Posterior vena cava (tissue), 2 donors: ENCODE results near the gene EFCAB7. TPM values are rescaled to one million over a fixed set of nuclear protein-coding genes. Genes with fewer than 3 reads are reported as not detected.

Experiments
- DNase-seq: peaks from one replicate; pipeline ENCODE4 v3.0.0-alpha.2; 2020; ENCODE audit warnings: low spot score
- intact Hi-C, 2 donors: fragments of 100-400 bp; cut with DNase I; formaldehyde crosslinking; loops; one replicate each; pipeline versions ENCODE4 v1.14.1 to v1.14.2; 2022 to 2023
- total RNA-seq, 2 donors: library from RNA; stranded (reverse); fragmentation: NEBNext Ultra II Directional; extraction: Animal tissue kit (Norgen Biotek cat#: 25700); gene quantifications; one replicate each; pipeline ENCODE4 v1.2.1, GENCODE V29; 2021
- donor health status: DM: yes; HTN: yes; CAD: no.
- donor health status: DM: yes; HTN: yes; CAD: no.

The EFCAB7 gene
- total RNA-seq, 2 donors from 2014 or later = 5.0 to 7.3 TPM

- no peak for DNase-seq
- intact Hi-C loops = no loop called here
These were observed 72.1 kb downstream of the EFCAB7 start for GRCh38 chr1:63595435-63595834.

- intact Hi-C loops = no loop called here
- DNase-seq = no peak
These were observed 76.5 kb downstream of the EFCAB7 start for GRCh38 chr1:63599799-63600198.

- intact Hi-C loops = no loop called here
- no peak for DNase-seq
These were observed 76.9 kb downstream of the EFCAB7 start for GRCh38 chr1:63600248-63600647.

GRCh38 chr1:63601061-63601460 is 77.7 kb downstream of the EFCAB7 start:
- intact Hi-C loops = no loop called here
- no peak for DNase-seq

- DNase-seq = no peak
- intact Hi-C loops = no loop called here
These were observed 78.1 kb downstream of the EFCAB7 start for GRCh38 chr1:63601463-63601862.

GRCh38 chr1:63601912-63602311 is 78.6 kb downstream of the EFCAB7 start:
- intact Hi-C loops = no loop called here
- no peak for DNase-seq

GRCh38 chr1:63602629-63603028 is 79.3 kb downstream of the EFCAB7 start:
- no peak for DNase-seq
- intact Hi-C loops = no loop called here

GRCh38 chr1:63603810-63604209 is 80.5 kb downstream of the EFCAB7 start:
- DNase-seq = no peak
- intact Hi-C loops = no loop called here

- DNase-seq = no peak
- intact Hi-C loops = no loop called here
These were observed 84.0 kb downstream of the EFCAB7 start for GRCh38 chr1:63607322-63607721.

GRCh38 chr1:63611231-63611630 is 87.9 kb downstream of the EFCAB7 start:
- intact Hi-C loops = loop anchor here (10.0 kb wide), 3 partner anchors 164 to 634 kb away; partner anchors contain the start of gene ROR1 (in 1 of the 2)
- DNase-seq = no peak

- DNase-seq = no peak
- intact Hi-C loops = loop anchor here (10.0 kb wide), 3 partner anchors 162 to 632 kb away; partner anchors contain the start of gene ROR1 (in 1 of the 2)
These were observed 89.2 kb downstream of the EFCAB7 start for GRCh38 chr1:63612564-63612963.

- DNase-seq = no peak
- intact Hi-C loops = loop anchor here (10.0 kb wide), 3 partner anchors 162 to 632 kb away; partner anchors contain the start of gene ROR1 (in 1 of the 2)
These were observed 89.6 kb downstream of the EFCAB7 start for GRCh38 chr1:63612971-63613370.

GRCh38 chr1:63615768-63616420 is 92.6 kb downstream of the EFCAB7 start:
- no peak for DNase-seq
- intact Hi-C loops = loop anchor here (5.0 to 10.0 kb wide), 5 partner anchors 56 to 631 kb away; partner anchors contain the start of gene ROR1 (in 1 of the 2)

GRCh38 chr1:63617450-63617849 is 94.1 kb downstream of the EFCAB7 start:
- no peak for DNase-seq
- intact Hi-C loops = loop anchor here (5.0 to 10.0 kb wide), 5 partner anchors 55 to 630 kb away; partner anchors contain the start of gene ROR1 (in 1 of the 2)

GRCh38 chr1:63618011-63618410 is 94.7 kb downstream of the EFCAB7 start:
- intact Hi-C loops = loop anchor here (5.0 to 10.0 kb wide), 5 partner anchors 54 to 629 kb away; partner anchors contain the start of gene ROR1 (in 1 of the 2)
- DNase-seq = no peak

- intact Hi-C loops = loop anchor here (5.0 to 10.0 kb wide), 5 partner anchors 53 to 628 kb away; partner anchors contain the start of gene ROR1 (in 1 of the 2)
- no peak for DNase-seq
These were observed 96.2 kb downstream of the EFCAB7 start for GRCh38 chr1:63619558-63619957.

- intact Hi-C loops = no loop called here
- DNase-seq = no peak
These were observed 97.3 kb downstream of the EFCAB7 start for GRCh38 chr1:63620671-63621070.

- no peak for DNase-seq
- intact Hi-C loops = no loop called here
These were observed 97.8 kb downstream of the EFCAB7 start for GRCh38 chr1:63621075-63621474.

GRCh38 chr1:63621698-63622097 is 98.4 kb downstream of the EFCAB7 start:
- DNase-seq = no peak
- intact Hi-C loops = no loop called here
